Heart left ventricle (tissue), 16 donors: ENCODE measurements around the gene PSKH1. TPM values are rescaled to one million over a fixed set of nuclear protein-coding genes. Genes with fewer than 3 reads are reported as not detected.

Experiments
- ATAC-seq, 4 donors: fragments of 200-7000 bp; cut with Tn5 transposase; one replicate each; pipeline ENCODE4 v1.9.1; 2020 to 2022; ENCODE audit warnings: moderate library complexity in 4 of 4, mild to moderate bottlenecking in 3 of 4, moderate number of reproducible peaks in 1 of 4
- DNase-seq, 5 donors: peaks; one replicate each; pipeline ENCODE4 v3.0.0-alpha.2; 2020
- H3K27ac ChIP-seq, 12 donors: fragments of 200-600 bp; sonication (generic) in 4 of 12; one replicate each; pipeline versions ENCODE4 v1.5.0 to v1.8.0; 2016 to 2022; ENCODE audit warnings: mild to moderate bottlenecking in 2 of 12
- H3K27me3 ChIP-seq, 9 donors: fragments of 200-600 bp; sonication (generic) in 2 of 9; one replicate each; pipeline versions ENCODE4 v1.5.1 to v1.8.0; 2016 to 2022; ENCODE audit warnings: mild to moderate bottlenecking in 3 of 9
- H3K36me3 ChIP-seq, 9 donors: fragments of 200-600 bp; sonication (generic) in 2 of 9; one replicate each; pipeline versions ENCODE4 v1.5.0 to v1.8.0; 2018 to 2022; ENCODE audit warnings: mild to moderate bottlenecking in 2 of 9
- H3K4me1 ChIP-seq, 12 donors: fragments of 200-600 bp; sonication (generic) in 4 of 12; one replicate each; pipeline versions ENCODE4 v1.5.0 to v1.8.0; 2016 to 2022; ENCODE audit warnings: mild to moderate bottlenecking in 3 of 12
- H3K4me3 ChIP-seq, 12 donors: fragments of 200-600 bp; sonication (generic) in 4 of 12; one replicate each; pipeline versions ENCODE4 v1.5.0 to v1.8.0; 2017 to 2022; ENCODE audit warnings: mild to moderate bottlenecking in 9 of 12, moderate library complexity in 4 of 12
- H3K9me3 ChIP-seq, 12 donors: fragments of 200-600 bp; sonication (generic) in 4 of 12; one replicate each; pipeline versions ENCODE4 v1.5.0 to v1.8.0; 2016 to 2022; ENCODE audit warnings: mild to moderate bottlenecking in 1 of 12
- CTCF ChIP-seq, 12 donors: fragments of 200-600 bp; sonication (generic) in 4 of 12; IDR thresholded peaks; one replicate each; pipeline versions ENCODE4 v1.5.0 to v1.8.0; 2018 to 2022; ENCODE audit warnings: antibody characterized with exemption in 12 of 12, mild to moderate bottlenecking in 5 of 12
- POLR2A ChIP-seq, 2 donors: fragments of 450-650 bp; IDR thresholded peaks; one replicate each; pipeline ENCODE4 v1.6.1; 2017; ENCODE audit warnings: antibody characterized with exemption in 2 of 2, mild to moderate bottlenecking in 2 of 2, moderate library complexity in 2 of 2
- WGBS, 4 donors: extraction: QIAGEN DNeasy Blood & Tissue Kit in 2 of 4; methylation state at CpG; one replicate each; pipeline versions ENCODE4 v1.1.5 to v1.1.7; 2013 to 2018; 5-methylcytosine and 5-hydroxymethylcytosine counted together
- intact Hi-C, 10 donors: fragments of 100-400 bp; cut with DNase I; formaldehyde crosslinking; loops; one replicate each; pipeline versions ENCODE4 v1.11.1 to v1.14.2; 2022
- polyA plus RNA-seq, 2 donors: library from polyadenylated mRNA; stranded (reverse); fragments of 200-250 nt; gene quantifications; one replicate each; pipeline ENCODE4 v1.2.3, GENCODE V29; 2013
- total RNA-seq, 9 donors: library from RNA; depleted of rRNA in 2 of 9; stranded (reverse); fragments of >200 nt in 2 of 9; fragmentation: NEBNext Ultra II Directional in 3 of 9; extraction: Animal tissue kit (Norgen Biotek cat#: 25700) in 3 of 9; gene quantifications; one replicate each; pipeline versions ENCODE4 v1.1.0 to v1.2.4, GENCODE V29; 2016 to 2023
- donor health status: ischemic (EF 13 %, LVEDD 7.1; RV severe dilation, severe dysfunction).
- donor health status: healthy with polysubstance abuse.
- donor health status: DM: no; HTN: yes; CAD: no.
- donor health status: DM: no; HTN: no; CAD: no.
- donor health status: ischemic (EF 25% LVEDD 6.9; RV normal size, moderate dysfunction).
- donor health status: ischemic (EF 25% LVEDD 5.7; RV mildly dilated, moderate dysfunction).
- donor health status: healthy.
- donor health status: DM: yes; HTN: yes; CAD: no.
- donor health status: ischemic (EF 35%, LVEDD 5.7; RV mildly dilated, moderate dysfunction).
- donor health status: nonischemic (EF 11% LVEDD 7.7; RV severe dilation, severe dysfunction).
- donor health status: DM: yes; HTN: yes; CAD: no.
- donor health status: PGD.
- donor health status: ischemic (EF 29% LVEDD 5.4; RV normal size, mild dysfunction).
- donor health status: nonischemic (EF 23%, LVEDD 6.1; RV moderate dilation, normal function).

PSKH1 gene
- total and polyA plus RNA-seq, 11 donors, result 16.3 to 36.9 (median 21.6) TPM

- H3K4me1 ChIP-seq, result peaks cover 4 to 60% (median 32%) of the 10 kb centered on the region in 12 donors
- DNase-seq (peak in 2 of 5 donors; percentile 60 to 75), ATAC-seq (peak in 2 of 4 donors; percentile 0 to 5)
- no peaks in the 10 kb centered on the region for H3K9me3 ChIP-seq
- H3K27ac ChIP-seq, result peak overlapping the region in 11 of 12 donors; percentile 8 to 89 (median 68)
- WGBS, 4 donors, result 69 to 85% (median 71%) methylated on average over 13 to 24 of the region's 24 CpGs
- H3K36me3 ChIP-seq, result peaks cover 15 to 99% (median 96%) of the 10 kb centered on the region in 9 donors
- H3K4me3 ChIP-seq, result no peak overlapping the region
- no peak for TF ChIP-seq POLR2A (IDR thresholded peaks at IDR 0.05)
- TF ChIP-seq CTCF (IDR thresholded peaks at IDR 0.05), result no peak
- no peaks in the 10 kb centered on the region for H3K27me3 ChIP-seq
- intact Hi-C loops, result no loop called here
Observed at GRCh38 chr16:67945392-67945933, 52.4 kb downstream of the PSKH1 start.

- no peak overlapping the region for H3K4me3 ChIP-seq
- no peaks in the 10 kb centered on the region for H3K27me3 ChIP-seq
- H3K9me3 ChIP-seq, result no peaks in the 10 kb centered on the region
- DNase-seq (no peak), ATAC-seq (no peak)
- WGBS, 4 donors, result 94 to 96% (median 95%) methylated on average over 20 of the region's 20 CpGs
- intact Hi-C loops, result no loop called here
- TF ChIP-seq CTCF (IDR thresholded peaks at IDR 0.05) (no peak), POLR2A (IDR thresholded peaks at IDR 0.05) (no peak)
- H3K36me3 ChIP-seq, result peaks cover 15 to 99% (median 97%) of the 10 kb centered on the region in 9 donors
- H3K27ac ChIP-seq, result peak overlapping the region in 7 of 12 donors; percentile 4 to 89 (median 68)
- H3K4me1 ChIP-seq, result peaks cover 4 to 64% (median 34%) of the 10 kb centered on the region in 12 donors
Observed at GRCh38 chr16:67946128-67946569, 53.1 kb downstream of the PSKH1 start.

GRCh38 chr16:67946966-67947558 lies 54.0 kb downstream of the PSKH1 start:
- H3K27ac ChIP-seq, result peak overlapping the region in 4 of 12 donors; percentile 18 to 64 (median 34)
- 92 to 93% (median 93%) methylated on average over 17 to 28 of the region's 28 CpGs for WGBS, 4 donors
- no peak for DNase-seq
- H3K27me3 ChIP-seq, result no peaks in the 10 kb centered on the region
- intact Hi-C loops, result no loop called here
- H3K4me3 ChIP-seq, result no peak overlapping the region
- ATAC-seq, result no peak
- H3K9me3 ChIP-seq, result no peaks in the 10 kb centered on the region
- peaks cover 15 to 100% (median 98%) of the 10 kb centered on the region in 9 donors for H3K36me3 ChIP-seq
- TF ChIP-seq POLR2A (IDR thresholded peaks at IDR 0.05), result no peak
- TF ChIP-seq CTCF (IDR thresholded peaks at IDR 0.05), result no peak
- H3K4me1 ChIP-seq, result peaks cover 4 to 70% (median 42%) of the 10 kb centered on the region in 12 donors

GRCh38 chr16:67948015-67948414 lies 55.0 kb downstream of the PSKH1 start:
- no peak for TF ChIP-seq CTCF (IDR thresholded peaks at IDR 0.05)
- no peak for TF ChIP-seq POLR2A (IDR thresholded peaks at IDR 0.05)
- H3K27me3 ChIP-seq, result no peaks in the 10 kb centered on the region
- peaks cover 15 to 100% (median 98%) of the 10 kb centered on the region in 9 donors for H3K36me3 ChIP-seq
- H3K4me3 ChIP-seq, result no peak overlapping the region
- peak overlapping the region in 2 of 12 donors; percentile 8 to 16 for H3K27ac ChIP-seq
- ATAC-seq, result no peak
- H3K9me3 ChIP-seq, result no peaks in the 10 kb centered on the region
- no peak for DNase-seq
- intact Hi-C loops, result no loop called here
- H3K4me1 ChIP-seq, result peaks cover 4 to 64% (median 41%) of the 10 kb centered on the region in 12 donors
- 89 to 95% (median 94%) methylated on average over 12 to 15 of the region's 15 CpGs for WGBS, 4 donors
